ENCODE results near the gene FIG4. TPM values are rescaled to one million over a fixed set of nuclear protein-coding genes. Genes with fewer than 3 reads are reported as not detected.

FIG4 gene
- total and polyA plus RNA-seq, 12 donors, result 9.2 to 25.4 (median 17.8) TPM

GRCh38 chr6:109874621-109875020, 183.5 kb downstream of the FIG4 start:
- 89 to 92% (median 90%) methylated on average over 4 of the region's 4 CpGs for WGBS, 4 donors
- TF ChIP-seq, protein P1, sequence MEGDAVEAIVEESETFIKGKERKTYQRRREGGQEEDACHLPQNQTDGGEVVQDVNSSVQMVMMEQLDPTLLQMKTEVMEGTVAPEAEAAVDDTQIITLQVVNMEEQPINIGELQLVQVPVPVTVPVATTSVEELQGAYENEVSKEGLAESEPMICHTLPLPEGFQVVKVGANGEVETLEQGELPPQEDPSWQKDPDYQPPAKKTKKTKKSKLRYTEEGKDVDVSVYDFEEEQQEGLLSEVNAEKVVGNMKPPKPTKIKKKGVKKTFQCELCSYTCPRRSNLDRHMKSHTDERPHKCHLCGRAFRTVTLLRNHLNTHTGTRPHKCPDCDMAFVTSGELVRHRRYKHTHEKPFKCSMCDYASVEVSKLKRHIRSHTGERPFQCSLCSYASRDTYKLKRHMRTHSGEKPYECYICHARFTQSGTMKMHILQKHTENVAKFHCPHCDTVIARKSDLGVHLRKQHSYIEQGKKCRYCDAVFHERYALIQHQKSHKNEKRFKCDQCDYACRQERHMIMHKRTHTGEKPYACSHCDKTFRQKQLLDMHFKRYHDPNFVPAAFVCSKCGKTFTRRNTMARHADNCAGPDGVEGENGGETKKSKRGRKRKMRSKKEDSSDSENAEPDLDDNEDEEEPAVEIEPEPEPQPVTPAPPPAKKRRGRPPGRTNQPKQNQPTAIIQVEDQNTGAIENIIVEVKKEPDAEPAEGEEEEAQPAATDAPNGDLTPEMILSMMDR (IDR thresholded peaks at IDR 0.05), result no peak
- no peak for TF ChIP-seq POLR2A (IDR thresholded peaks at IDR 0.05)
- Histone ChIP-seq H3K4me3 (no peak overlapping the region), H3K27ac (no peak overlapping the region), H3K27me3 (no peaks in the 10 kb centered on the region), H3K36me3 (replicated peaks in 1 of 2) (no peaks in the 10 kb centered on the region), H3K4me1 (replicated peaks in 1 of 2) (peaks cover 0 to 3% of the 10 kb centered on the region in 2 donors), H3K9me3 (replicated peaks in 1 of 3) (no peaks in the 10 kb centered on the region)
- no peak for DNase-seq
- intact Hi-C loops (cut with DNase I), result no loop called here

Other genes starting within 250 kb of the FIG4 start
- 10 to 100 TPM in 4 of 9 donors, 1 to 10 TPM in 5; 3.1 to 16.7 (median 9.7) TPM for gene MICAL1, start 235.5 kb upstream of the FIG4 start, total RNA-seq
- gene MICAL1, start 235.5 kb upstream of the FIG4 start, polyA plus RNA-seq, result 10 to 100 TPM in 2 of 3 donors, 1 to 10 TPM in 1; 3.7 to 99.9 (median 35.2) TPM
- 10 to 100 TPM in 1 of 9 donors, 1 to 10 TPM in 8; 4.5 to 14.4 (median 6.3) TPM for gene ZBTB24, start 208.1 kb upstream of the FIG4 start, total RNA-seq
- gene ZBTB24, start 208.1 kb upstream of the FIG4 start, polyA plus RNA-seq, result 1 to 10 TPM; 2.2 to 7.0 (median 4.0) TPM
- 1 to 10 TPM; 1.9 to 9.9 (median 4.7) TPM for gene AK9, start 94 bp upstream of the FIG4 start, total RNA-seq
- 1 to 10 TPM; 2.9 to 8.0 (median 6.2) TPM for gene AK9, start 94 bp upstream of the FIG4 start, polyA plus RNA-seq